ENCODE measurements around the gene GNG4. TPM values are rescaled to one million over a fixed set of nuclear protein-coding genes. Genes with fewer than 3 reads are reported as not detected.

The GNG4 gene
- total RNA-seq, 1 donor = 0.10 TPM

- Histone ChIP-seq H3K27me3 (ENCODE audit: insufficient read depth, low read length) (no peaks in the 10 kb centered on the region), H3K4me1 (ENCODE audit: insufficient read depth, low read length) (no peaks in the 10 kb centered on the region), H3K4me3 (ENCODE audit: low read length) (no peak overlapping the region), H3K9me3 (ENCODE audit: low read depth, low read length) (no peaks in the 10 kb centered on the region)
Measured at GRCh38 chr1:235515844-235516512, 133.6 kb downstream of the GNG4 start.

GRCh38 chr1:235513495-235514366 lies 135.9 kb downstream of the GNG4 start:
- no peaks in the 10 kb centered on the region for H3K27me3 ChIP-seq (ENCODE audit: insufficient read depth, low read length)
- no peaks in the 10 kb centered on the region for H3K4me1 ChIP-seq (ENCODE audit: insufficient read depth, low read length)
- no peaks in the 10 kb centered on the region for H3K9me3 ChIP-seq (ENCODE audit: low read depth, low read length)
- H3K4me3 ChIP-seq (ENCODE audit: low read length) = no peak overlapping the region

- H3K4me3 ChIP-seq (ENCODE audit: low read length) = no peak overlapping the region
- no peaks in the 10 kb centered on the region for H3K4me1 ChIP-seq (ENCODE audit: insufficient read depth, low read length)
- H3K9me3 ChIP-seq (ENCODE audit: low read depth, low read length) = no peaks in the 10 kb centered on the region
- no peaks in the 10 kb centered on the region for H3K27me3 ChIP-seq (ENCODE audit: insufficient read depth, low read length)
Measured at GRCh38 chr1:235511470-235512240, 137.9 kb downstream of the GNG4 start.

- Histone ChIP-seq H3K4me3 (ENCODE audit: low read length) (no peak overlapping the region), H3K9me3 (ENCODE audit: low read depth, low read length) (no peaks in the 10 kb centered on the region), H3K27me3 (ENCODE audit: insufficient read depth, low read length) (no peaks in the 10 kb centered on the region), H3K4me1 (ENCODE audit: insufficient read depth, low read length) (peaks cover 1% of the 10 kb centered on the region)
Measured at GRCh38 chr1:235510823-235511222, 138.8 kb downstream of the GNG4 start.

GRCh38 chr1:235507623-235508022 lies 142.0 kb downstream of the GNG4 start:
- H3K9me3 ChIP-seq (ENCODE audit: low read depth, low read length) = no peaks in the 10 kb centered on the region
- H3K4me1 ChIP-seq (ENCODE audit: insufficient read depth, low read length) = peaks cover 18% of the 10 kb centered on the region
- H3K27me3 ChIP-seq (ENCODE audit: insufficient read depth, low read length) = no peaks in the 10 kb centered on the region
- no peak overlapping the region for H3K4me3 ChIP-seq (ENCODE audit: low read length)

- Histone ChIP-seq H3K4me1 (ENCODE audit: insufficient read depth, low read length) (peaks cover 21% of the 10 kb centered on the region), H3K9me3 (ENCODE audit: low read depth, low read length) (no peaks in the 10 kb centered on the region), H3K4me3 (ENCODE audit: low read length) (peak overlapping the region; percentile 90), H3K27me3 (ENCODE audit: insufficient read depth, low read length) (no peaks in the 10 kb centered on the region)
Measured at GRCh38 chr1:235504494-235505222, 144.9 kb downstream of the GNG4 start.

- Histone ChIP-seq H3K4me1 (ENCODE audit: insufficient read depth, low read length) (peaks cover 21% of the 10 kb centered on the region), H3K27me3 (ENCODE audit: insufficient read depth, low read length) (no peaks in the 10 kb centered on the region), H3K9me3 (ENCODE audit: low read depth, low read length) (no peaks in the 10 kb centered on the region), H3K4me3 (ENCODE audit: low read length) (peak within 1 kb of the TSS; percentile 90)
Measured at GRCh38 chr1:235504122-235504493, 145.5 kb downstream of the GNG4 start, which contains the start of gene B3GALNT2. TSS of gene B3GALNT2 (minus strand) at chr1:235504452. CDS start at chr1:235504252, 200 bp downstream.

- H3K27me3 ChIP-seq (ENCODE audit: insufficient read depth, low read length) = no peaks in the 10 kb centered on the region
- no peaks in the 10 kb centered on the region for H3K9me3 ChIP-seq (ENCODE audit: low read depth, low read length)
- peaks cover 21% of the 10 kb centered on the region for H3K4me1 ChIP-seq (ENCODE audit: insufficient read depth, low read length)
- H3K4me3 ChIP-seq (ENCODE audit: low read length) = peak overlapping the region; percentile 90
Measured at GRCh38 chr1:235503403-235504121, 146.0 kb downstream of the GNG4 start.

GRCh38 chr1:235502601-235503402 lies 146.8 kb downstream of the GNG4 start:
- H3K9me3 ChIP-seq (ENCODE audit: low read depth, low read length) = no peaks in the 10 kb centered on the region
- H3K27me3 ChIP-seq (ENCODE audit: insufficient read depth, low read length) = no peaks in the 10 kb centered on the region
- peaks cover 21% of the 10 kb centered on the region for H3K4me1 ChIP-seq (ENCODE audit: insufficient read depth, low read length)
- H3K4me3 ChIP-seq (ENCODE audit: low read length) = peak overlapping the region; percentile 90

- Histone ChIP-seq H3K4me3 (ENCODE audit: low read length) (no peak overlapping the region), H3K9me3 (ENCODE audit: low read depth, low read length) (no peaks in the 10 kb centered on the region)
Measured at GRCh38 chr1:235500971-235501540, 148.5 kb downstream of the GNG4 start.

More at GRCh38 chr1:235500971-235501540, 148.5 kb downstream of the GNG4 start:
- Histone ChIP-seq H3K27me3 (ENCODE audit: insufficient read depth, low read length) (no peaks in the 10 kb centered on the region), H3K4me1 (ENCODE audit: insufficient read depth, low read length) (peaks cover 21% of the 10 kb centered on the region)
